ENCODE results near the gene C2CD4B.

The C2CD4B gene

GRCh38 chr15:62173215-62173614, 8.1 kb upstream of the C2CD4B start:
- TF ChIP-seq, protein P1, sequence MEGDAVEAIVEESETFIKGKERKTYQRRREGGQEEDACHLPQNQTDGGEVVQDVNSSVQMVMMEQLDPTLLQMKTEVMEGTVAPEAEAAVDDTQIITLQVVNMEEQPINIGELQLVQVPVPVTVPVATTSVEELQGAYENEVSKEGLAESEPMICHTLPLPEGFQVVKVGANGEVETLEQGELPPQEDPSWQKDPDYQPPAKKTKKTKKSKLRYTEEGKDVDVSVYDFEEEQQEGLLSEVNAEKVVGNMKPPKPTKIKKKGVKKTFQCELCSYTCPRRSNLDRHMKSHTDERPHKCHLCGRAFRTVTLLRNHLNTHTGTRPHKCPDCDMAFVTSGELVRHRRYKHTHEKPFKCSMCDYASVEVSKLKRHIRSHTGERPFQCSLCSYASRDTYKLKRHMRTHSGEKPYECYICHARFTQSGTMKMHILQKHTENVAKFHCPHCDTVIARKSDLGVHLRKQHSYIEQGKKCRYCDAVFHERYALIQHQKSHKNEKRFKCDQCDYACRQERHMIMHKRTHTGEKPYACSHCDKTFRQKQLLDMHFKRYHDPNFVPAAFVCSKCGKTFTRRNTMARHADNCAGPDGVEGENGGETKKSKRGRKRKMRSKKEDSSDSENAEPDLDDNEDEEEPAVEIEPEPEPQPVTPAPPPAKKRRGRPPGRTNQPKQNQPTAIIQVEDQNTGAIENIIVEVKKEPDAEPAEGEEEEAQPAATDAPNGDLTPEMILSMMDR (IDR thresholded peaks at IDR 0.05; ENCODE audit: control insufficient read depth, extremely low read depth, insufficient read depth) = no peak
- no peak overlapping the region for H3K4me3 ChIP-seq (ENCODE audit: low read depth, low read length)
- no peak for DNase-seq (ENCODE audit: low read depth)

GRCh38 chr15:62171882-62172281, 6.8 kb upstream of the C2CD4B start:
- DNase-seq (ENCODE audit: low read depth) = no peak
- no peak overlapping the region for H3K4me3 ChIP-seq (ENCODE audit: low read depth, low read length)
- TF ChIP-seq, protein P1 (IDR thresholded peaks at IDR 0.05; ENCODE audit: control insufficient read depth, extremely low read depth, insufficient read depth) = no peak

DNA sequence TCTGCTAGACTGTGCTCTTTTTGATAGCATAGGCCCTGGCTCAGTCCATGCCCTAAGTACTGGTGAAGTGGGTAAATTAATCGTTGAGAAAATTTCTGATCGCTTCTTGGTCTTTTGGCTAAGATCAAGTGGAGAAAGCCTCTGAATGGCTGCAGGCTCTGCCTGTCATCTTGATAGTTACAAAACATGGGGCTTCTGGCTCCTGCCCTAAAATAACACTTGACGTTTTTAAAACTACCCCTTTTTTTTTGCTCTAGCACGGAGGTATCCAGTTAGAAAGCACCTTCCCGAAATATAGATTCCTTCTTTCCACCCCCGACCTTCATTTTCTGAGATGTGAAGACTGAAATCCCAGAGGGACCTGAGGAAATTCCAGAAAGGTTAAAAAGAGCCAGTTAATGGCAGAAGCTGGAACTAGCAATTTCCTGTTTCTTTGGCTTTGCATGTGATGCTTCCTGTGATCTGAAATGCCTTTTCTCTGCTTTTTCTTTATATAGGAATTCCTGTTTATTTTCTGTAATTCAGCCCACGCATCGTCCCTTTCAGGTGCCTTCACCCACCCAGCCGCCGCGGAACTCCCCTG, 799 bp upstream of the C2CD4B start:
- no peak overlapping the region for H3K4me3 ChIP-seq (ENCODE audit: low read depth, low read length)

DNA sequence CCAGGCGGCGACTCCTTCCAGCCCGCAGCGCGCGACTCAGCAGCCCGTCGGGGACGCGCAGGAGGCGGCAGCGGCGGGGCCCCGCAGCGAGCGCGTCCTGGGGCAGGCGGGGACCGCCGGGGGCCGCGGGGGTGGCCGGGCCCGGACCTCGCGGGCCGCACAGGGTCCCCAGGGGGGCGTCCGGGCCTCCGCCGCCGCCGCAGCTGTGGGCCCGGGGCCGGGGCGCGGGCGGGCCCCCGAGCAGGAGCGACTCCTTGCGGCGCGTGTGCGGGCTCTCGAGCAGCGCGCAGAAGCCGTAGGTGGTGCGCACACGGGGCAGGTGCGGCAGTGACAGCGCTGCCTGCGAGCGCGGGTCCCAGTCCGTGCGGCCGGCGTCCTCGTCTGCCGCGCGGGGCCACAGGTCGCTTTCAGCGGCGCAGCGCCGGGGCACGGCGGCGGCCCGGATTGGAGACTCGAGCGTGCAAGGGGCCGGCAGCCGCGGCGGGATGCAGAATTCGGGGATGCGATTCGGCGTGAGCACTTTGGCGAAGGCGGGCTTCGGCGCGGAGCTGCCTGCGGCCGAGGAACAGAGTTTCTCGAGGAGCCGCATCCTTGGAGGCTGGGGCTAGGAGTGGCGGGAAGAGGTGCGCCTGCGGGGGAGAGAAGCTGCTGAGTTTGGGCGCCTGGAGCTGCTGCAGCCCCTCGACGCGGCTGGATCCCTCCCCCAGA, 535 bp downstream of the C2CD4B start:
- no peak for DNase-seq (ENCODE audit: low read depth)
- TF ChIP-seq, protein P1 (IDR thresholded peaks at IDR 0.05; ENCODE audit: control insufficient read depth, extremely low read depth, insufficient read depth) = no peak
- H3K4me3 ChIP-seq (ENCODE audit: low read depth, low read length) = no peak overlapping the region

More for the DNA sequence above, 799 bp upstream of the C2CD4B start:
- TF ChIP-seq, protein P1 (IDR thresholded peaks at IDR 0.05; ENCODE audit: control insufficient read depth, extremely low read depth, insufficient read depth) = no peak
- no peak for DNase-seq (ENCODE audit: low read depth)

- TF ChIP-seq, protein P1 (IDR thresholded peaks at IDR 0.05; ENCODE audit: control insufficient read depth, extremely low read depth, insufficient read depth) = no peak
- no peak for DNase-seq (ENCODE audit: low read depth)
- H3K4me3 ChIP-seq (ENCODE audit: low read depth, low read length) = no peak overlapping the region
These were observed 1.1 kb downstream of the C2CD4B start for GRCh38 chr15:62164014-62164395.

DNA sequence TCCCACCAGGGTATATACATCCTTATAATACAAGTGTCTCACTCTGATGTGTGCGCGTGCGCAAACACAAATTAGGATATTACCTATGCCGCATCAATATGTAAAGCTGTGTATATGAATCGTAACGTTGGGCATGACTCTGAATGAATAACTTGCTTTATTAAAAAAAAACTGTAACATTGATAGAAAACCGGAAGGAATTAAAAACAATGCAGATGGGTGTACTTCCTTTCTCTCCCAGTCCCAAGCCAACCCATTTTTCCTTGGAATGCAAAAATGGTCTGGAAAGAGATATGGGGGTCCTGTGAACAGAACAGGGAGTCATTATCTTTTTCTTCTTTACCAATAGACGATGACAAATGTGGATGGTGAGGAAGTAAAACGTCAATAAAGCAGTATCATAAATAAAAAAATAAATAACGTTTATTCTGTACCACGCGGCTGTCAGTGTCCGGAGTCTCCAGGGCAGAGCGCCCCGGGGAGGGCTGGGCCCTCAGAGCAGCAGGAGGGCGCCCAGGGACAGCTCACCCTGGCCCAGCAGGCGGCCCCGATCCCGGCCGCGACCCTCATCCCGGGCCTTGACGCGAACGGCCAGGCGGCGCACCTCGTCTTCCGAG, 1.6 kb downstream of the C2CD4B start:
- no peak overlapping the region for H3K4me3 ChIP-seq (ENCODE audit: low read depth, low read length)
- TF ChIP-seq, protein P1 (IDR thresholded peaks at IDR 0.05; ENCODE audit: control insufficient read depth, extremely low read depth, insufficient read depth) = no peak
- no peak for DNase-seq (ENCODE audit: low read depth)
